SK-N-SH (cell line): Measurements from ENCODE around the gene EYA2.

Experiments
- CTCF ChIP-seq: fragments of 200-600 bp; sonication (generic); IDR thresholded peaks from 2 replicates; pipeline ENCODE4 v1.6.1; 2017; ENCODE audit warnings: antibody characterized with exemption, mild to moderate bottlenecking, moderate library complexity
- EZH2phosphoT487 ChIP-seq: fragments of 200-600 bp; sonication (generic); IDR thresholded peaks from 2 replicates; pipeline ENCODE4 v1.6.1; 2017; ENCODE audit warnings: low read depth, mixed run types, mild to moderate bottlenecking, antibody characterized with exemption, moderate library complexity, borderline replicate concordance
- POLR2AphosphoS5 ChIP-seq: IDR thresholded peaks from 2 replicates; pipeline ENCODE4 v1.6.1; 2012; ENCODE audit warnings: low read depth, low read length
- ZBTB33 ChIP-seq: IDR thresholded peaks from 2 replicates; pipeline ENCODE4 v1.4.0; 2012; ENCODE audit warnings: low read depth, borderline replicate concordance

- no peak for TF ChIP-seq EZH2phosphoT487
- TF ChIP-seq CTCF: no peak
- no peak for TF ChIP-seq POLR2AphosphoS5
- TF ChIP-seq ZBTB33: no peak
Measured at GRCh38 chr20:46951840-46952497, 57.3 kb downstream of the EYA2 start.
